GM18511 (cell line): ENCODE measurements around the gene BARD1.

ENCODE experiments used
- ATAC-seq: cut with Tn5 transposase; IDR thresholded peaks from one replicate; pipeline ENCODE4 v1.9.1; 2021; ENCODE audit warnings: mild to moderate bottlenecking, moderate library complexity; ENCODE audit not compliant: unreplicated experiment

Gene BARD1

DNA sequence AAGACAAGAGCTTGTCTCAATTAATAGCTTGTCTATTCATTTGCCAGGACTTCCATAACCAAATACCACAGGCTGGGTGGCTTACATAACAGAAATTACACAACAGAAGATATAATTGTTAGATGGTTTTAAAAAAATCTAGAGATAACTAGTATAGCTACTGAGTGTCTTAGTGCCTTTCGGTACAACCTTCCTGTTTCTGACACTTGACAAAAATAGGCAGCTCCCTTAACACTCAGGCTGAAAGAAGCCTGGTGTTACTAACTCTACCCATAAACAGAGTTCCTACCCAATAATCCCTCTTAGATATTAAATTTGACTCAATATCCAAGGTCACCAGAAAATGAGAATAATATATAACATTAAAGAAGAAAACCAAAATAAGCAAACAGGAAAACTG is 129.7 kb downstream of the BARD1 start:
- no peak for ATAC-seq

DNA sequence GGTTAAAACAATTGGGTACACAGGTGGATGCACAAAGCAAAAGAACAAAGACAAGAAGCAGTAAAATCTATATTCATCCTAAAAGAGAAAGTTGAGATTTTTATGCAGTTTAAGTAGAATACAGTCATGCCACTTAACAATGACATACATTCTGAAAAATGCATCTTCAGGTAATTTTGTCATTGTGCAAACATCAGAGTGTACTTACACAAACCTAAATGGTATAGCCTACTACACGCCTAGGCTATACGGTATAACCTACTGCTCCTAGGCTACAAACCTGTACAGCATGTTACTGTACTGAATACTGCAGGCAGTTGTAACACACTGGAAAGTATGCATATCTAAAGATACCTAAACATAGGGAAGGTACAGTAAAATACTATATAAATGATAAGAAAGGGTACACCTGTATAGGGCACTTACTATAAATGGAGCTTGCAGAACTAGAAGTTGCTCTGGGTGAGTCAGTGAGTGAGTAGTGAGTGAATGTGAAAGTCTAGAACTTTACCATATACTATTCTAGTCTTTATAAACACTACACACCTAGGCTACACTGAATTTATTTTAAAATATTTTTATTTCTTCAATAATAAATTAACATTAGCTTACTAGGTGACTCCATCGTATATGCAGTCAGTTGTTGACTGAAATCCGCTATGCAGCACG is 132.9 kb downstream of the BARD1 start:
- ATAC-seq, result no peak
